ENCODE results near the gene UNG. TPM values are rescaled to one million over a fixed set of nuclear protein-coding genes. Genes with fewer than 3 reads are reported as not detected.

UNG gene
- total RNA-seq, 1 experiment from 2014 or later, result 188 TPM

- H3K4me2 ChIP-seq (ENCODE audit: insufficient read depth, insufficient read length, low read length), result peak within 1 kb of the TSS; percentile 85
- no peak within 1 kb of the TSS for H3K4ac ChIP-seq (ENCODE audit: low read depth, low read length)
- no peaks in the 10 kb centered on the region; the same call in 1 of the 2 replicates for H3K4me1 ChIP-seq (ENCODE audit: insufficient read depth, low read length)
- no peaks in the 10 kb centered on the region; the same call in 1 of the 2 replicates for H3K27me3 Mint-ChIP-seq (ENCODE audit: low read depth)
- H3K79me1 ChIP-seq (ENCODE audit: insufficient read depth, low read depth, low read length, poor library complexity, severe bottlenecking), result no peaks in the 10 kb centered on the region
- H4K8ac ChIP-seq (replicated peaks; ENCODE audit: insufficient read length, low read depth, low read length), result no peak within 1 kb of the TSS
- WGBS (ENCODE audit: extremely low coverage, insufficient read length, low lambda C conversion rate), result no CpG with 5 or more reads among the region's 61 CpGs
- TF ChIP-seq CTCF (conservative IDR thresholded peaks at IDR 0.05), result no peak
- H2AFZ ChIP-seq (ENCODE audit: low read length), result no peak within 1 kb of the TSS
- no peak within 1 kb of the TSS for H3K14ac ChIP-seq (ENCODE audit: insufficient read depth, low read length)
- H2BK5ac ChIP-seq (ENCODE audit: insufficient read length, low read length), result no peak within 1 kb of the TSS
- no peak within 1 kb of the TSS for H3K27ac ChIP-seq (ENCODE audit: insufficient read length, low read depth, low read length)
- no peak within 1 kb of the TSS for H4K91ac ChIP-seq (ENCODE audit: insufficient read length, low read depth, low read length)
- no peak within 1 kb of the TSS for H3K18ac ChIP-seq (ENCODE audit: insufficient read length, low read depth, low read length)
- H2BK20ac ChIP-seq (ENCODE audit: low read depth, low read length, poor library complexity, severe bottlenecking), result no peak within 1 kb of the TSS
- peak; percentile 90 for DNase-seq
- H2AK5ac ChIP-seq (ENCODE audit: insufficient read length, low read length), result no peak within 1 kb of the TSS
- no peak within 1 kb of the TSS for H2BK15ac ChIP-seq (ENCODE audit: low read depth, low read length)
- H3K27ac Mint-ChIP-seq, result peak within 1 kb of the TSS; percentile 47 to 94 (median 92); a peak in 5 of 7 replicates
- no peaks in the 10 kb centered on the region for H3K9me3 ChIP-seq (ENCODE audit: control insufficient read depth, low read depth, low read length)
- no peaks in the 10 kb centered on the region for H3K79me2 ChIP-seq (ENCODE audit: insufficient read depth, low read length)
- no peak within 1 kb of the TSS for H2BK12ac ChIP-seq (ENCODE audit: insufficient read length, low read depth, low read length)
- no peak within 1 kb of the TSS for H3K56ac ChIP-seq (ENCODE audit: insufficient read length, low read depth, low read length)
- H3K9me3 Mint-ChIP-seq, result no peaks in the 10 kb centered on the region; a peak in 1 of 5 replicates
- no peak within 1 kb of the TSS for H4K5ac ChIP-seq (ENCODE audit: insufficient read length, low read depth, low read length)
- H3K23me2 ChIP-seq (ENCODE audit: insufficient read length, low read depth, low read length, poor library complexity, severe bottlenecking), result peaks cover 7% of the 10 kb centered on the region
- H2BK120ac ChIP-seq (ENCODE audit: low read depth, low read length, poor library complexity, severe bottlenecking), result no peak within 1 kb of the TSS
- no peak within 1 kb of the TSS for H3K23ac ChIP-seq (ENCODE audit: insufficient read length, low read depth, low read length)
- H4K20me1 ChIP-seq (ENCODE audit: control insufficient read depth, insufficient read depth, insufficient read length), result no peaks in the 10 kb centered on the region
- peaks cover 12 to 15% of the 10 kb centered on the region in 2 experiments for H3K4me1 Mint-ChIP-seq
- H3K9ac ChIP-seq (ENCODE audit: extremely low read depth, insufficient read length, low read length), result peak within 1 kb of the TSS; percentile 17
- no peaks in the 10 kb centered on the region for H3K36me3 Mint-ChIP-seq (ENCODE audit: insufficient read depth in 1 of 3, low read depth in 3 of 3)
- no peaks in the 10 kb centered on the region for H3K27me3 ChIP-seq (ENCODE audit: insufficient read depth, low read length)
- H3K4me3 Mint-ChIP-seq, result peak within 1 kb of the TSS; percentile 86 to 96
- H3T11ph ChIP-seq (ENCODE audit: low read length), result no peak within 1 kb of the TSS
Measured at GRCh38 chr12:109052414-109053323, 44.7 kb upstream of the UNG start, which contains the start of gene USP30. Gene USP30 (plus strand): TSS chr12:109052576. CDS start chr12:109052679, 103 bp downstream.
